Measurements from ENCODE around the gene RAB44.

RAB44 gene

GRCh38 chr6:36683656-36684446 is 13.8 kb upstream of the RAB44 start:
- peaks cover 48% of the 10 kb centered on the region for H3K4me1 ChIP-seq (ENCODE audit: insufficient read depth, low read length, severe bottlenecking)
- H3K9ac ChIP-seq (ENCODE audit: low read length): no peak overlapping the region
- H4K20me1 ChIP-seq (ENCODE audit: insufficient read depth, low read length): no peaks in the 10 kb centered on the region
- no peaks in the 10 kb centered on the region for H3K9me2 ChIP-seq (ENCODE audit: low read depth, low read length)
- no peaks in the 10 kb centered on the region for H3F3A ChIP-seq (ENCODE audit: insufficient read depth, low read length)
- no peak overlapping the region for H2AFZ ChIP-seq (ENCODE audit: low read length)
- H3K9me3 ChIP-seq (ENCODE audit: low read length): no peaks in the 10 kb centered on the region
- no peaks in the 10 kb centered on the region for H3K36me3 ChIP-seq (ENCODE audit: insufficient read depth, low read length)
- no peaks in the 10 kb centered on the region for H3K79me2 ChIP-seq (ENCODE audit: insufficient read depth, low read length)
- no peak for TF ChIP-seq CTCF (IDR thresholded peaks at IDR 0.05; ENCODE audit: low read length)
- no peak for TF ChIP-seq EZH2 (IDR thresholded peaks at IDR 0.05; ENCODE audit: borderline replicate concordance, low read length)
- H3K27ac ChIP-seq (ENCODE audit: low read depth, low read length, poor library complexity, severe bottlenecking): peak overlapping the region; percentile 48
- H3K4me2 ChIP-seq (ENCODE audit: low read length): no peak overlapping the region
- H3K4me3 ChIP-seq (ENCODE audit: low read depth, low read length, poor library complexity, severe bottlenecking): no peak overlapping the region
- H3K27me3 ChIP-seq (ENCODE audit: insufficient read depth, low read length): no peaks in the 10 kb centered on the region

GRCh38 chr6:36684447-36684812 is 13.2 kb upstream of the RAB44 start:
- H3K4me3 ChIP-seq (ENCODE audit: low read depth, low read length, poor library complexity, severe bottlenecking): no peak overlapping the region
- H3K27me3 ChIP-seq (ENCODE audit: insufficient read depth, low read length): no peaks in the 10 kb centered on the region
- H3K4me1 ChIP-seq (ENCODE audit: insufficient read depth, low read length, severe bottlenecking): peaks cover 42% of the 10 kb centered on the region
- H3K4me2 ChIP-seq (ENCODE audit: low read length): no peak overlapping the region
- H3K36me3 ChIP-seq (ENCODE audit: insufficient read depth, low read length): no peaks in the 10 kb centered on the region
- no peaks in the 10 kb centered on the region for H3K9me2 ChIP-seq (ENCODE audit: low read depth, low read length)
- H3K9me3 ChIP-seq (ENCODE audit: low read length): no peaks in the 10 kb centered on the region
- H3F3A ChIP-seq (ENCODE audit: insufficient read depth, low read length): no peaks in the 10 kb centered on the region
- H3K79me2 ChIP-seq (ENCODE audit: insufficient read depth, low read length): no peaks in the 10 kb centered on the region
- TF ChIP-seq CTCF (IDR thresholded peaks at IDR 0.05; ENCODE audit: low read length): no peak
- no peak for TF ChIP-seq EZH2 (IDR thresholded peaks at IDR 0.05; ENCODE audit: borderline replicate concordance, low read length)
- H3K9ac ChIP-seq (ENCODE audit: low read length): no peak overlapping the region
- H3K27ac ChIP-seq (ENCODE audit: low read depth, low read length, poor library complexity, severe bottlenecking): no peak overlapping the region
- H4K20me1 ChIP-seq (ENCODE audit: insufficient read depth, low read length): no peaks in the 10 kb centered on the region
- no peak overlapping the region for H2AFZ ChIP-seq (ENCODE audit: low read length)

- H3K36me3 ChIP-seq (ENCODE audit: insufficient read depth, low read length): no peaks in the 10 kb centered on the region
- no peaks in the 10 kb centered on the region for H3K79me2 ChIP-seq (ENCODE audit: insufficient read depth, low read length)
- H3F3A ChIP-seq (ENCODE audit: insufficient read depth, low read length): no peaks in the 10 kb centered on the region
These were observed 12.3 kb upstream of the RAB44 start for GRCh38 chr6:36685166-36685924.

More at GRCh38 chr6:36685166-36685924, 12.3 kb upstream of the RAB44 start:
- H3K27me3 ChIP-seq (ENCODE audit: insufficient read depth, low read length): no peaks in the 10 kb centered on the region
- H3K9me3 ChIP-seq (ENCODE audit: low read length): no peaks in the 10 kb centered on the region
- no peak overlapping the region for H2AFZ ChIP-seq (ENCODE audit: low read length)
- H3K27ac ChIP-seq (ENCODE audit: low read depth, low read length, poor library complexity, severe bottlenecking): no peak overlapping the region
- H3K4me2 ChIP-seq (ENCODE audit: low read length): no peak overlapping the region
- no peaks in the 10 kb centered on the region for H4K20me1 ChIP-seq (ENCODE audit: insufficient read depth, low read length)
- TF ChIP-seq EZH2 (IDR thresholded peaks at IDR 0.05; ENCODE audit: borderline replicate concordance, low read length) (no peak), CTCF (IDR thresholded peaks at IDR 0.05; ENCODE audit: low read length) (no peak)
- peaks cover 33% of the 10 kb centered on the region for H3K4me1 ChIP-seq (ENCODE audit: insufficient read depth, low read length, severe bottlenecking)
- H3K9ac ChIP-seq (ENCODE audit: low read length): no peak overlapping the region
- H3K9me2 ChIP-seq (ENCODE audit: low read depth, low read length): no peaks in the 10 kb centered on the region
- no peak overlapping the region for H3K4me3 ChIP-seq (ENCODE audit: low read depth, low read length, poor library complexity, severe bottlenecking)

Measured in OCI-LY1 (cell line).